Ishikawa (cell line): ENCODE measurements around the gene TUBE1.

Experiments
- CEBPB ChIP-seq: IDR thresholded peaks from 2 replicates; pipeline ENCODE4 v1.6.1; 2012
- CREB1 ChIP-seq: IDR thresholded peaks from 2 replicates; pipeline ENCODE4 v1.6.1; 2012; ENCODE audit warnings: low read depth
- FOXM1 ChIP-seq: IDR thresholded peaks from 2 replicates; pipeline ENCODE4 v1.6.1; 2012; ENCODE audit warnings: low read depth, borderline replicate concordance
- NFIC ChIP-seq: IDR thresholded peaks from 2 replicates; pipeline ENCODE4 v1.6.1; 2012
- TEAD4 ChIP-seq: IDR thresholded peaks from 2 replicates; pipeline ENCODE4 v1.6.1; 2012
- YY1 ChIP-seq: IDR thresholded peaks from 2 replicates; pipeline ENCODE4 v1.6.1; 2012; ENCODE audit warnings: low read depth

- no peak for TF ChIP-seq CREB1
- TF ChIP-seq TEAD4 = no peak
- TF ChIP-seq YY1 = no peak
- no peak for TF ChIP-seq CEBPB
- no peak for TF ChIP-seq FOXM1
- no peak for TF ChIP-seq NFIC
Measured at GRCh38 chr6:112038756-112039430, 48.4 kb downstream of the TUBE1 start.
